ENCODE results near the gene SCG5.

DNA sequence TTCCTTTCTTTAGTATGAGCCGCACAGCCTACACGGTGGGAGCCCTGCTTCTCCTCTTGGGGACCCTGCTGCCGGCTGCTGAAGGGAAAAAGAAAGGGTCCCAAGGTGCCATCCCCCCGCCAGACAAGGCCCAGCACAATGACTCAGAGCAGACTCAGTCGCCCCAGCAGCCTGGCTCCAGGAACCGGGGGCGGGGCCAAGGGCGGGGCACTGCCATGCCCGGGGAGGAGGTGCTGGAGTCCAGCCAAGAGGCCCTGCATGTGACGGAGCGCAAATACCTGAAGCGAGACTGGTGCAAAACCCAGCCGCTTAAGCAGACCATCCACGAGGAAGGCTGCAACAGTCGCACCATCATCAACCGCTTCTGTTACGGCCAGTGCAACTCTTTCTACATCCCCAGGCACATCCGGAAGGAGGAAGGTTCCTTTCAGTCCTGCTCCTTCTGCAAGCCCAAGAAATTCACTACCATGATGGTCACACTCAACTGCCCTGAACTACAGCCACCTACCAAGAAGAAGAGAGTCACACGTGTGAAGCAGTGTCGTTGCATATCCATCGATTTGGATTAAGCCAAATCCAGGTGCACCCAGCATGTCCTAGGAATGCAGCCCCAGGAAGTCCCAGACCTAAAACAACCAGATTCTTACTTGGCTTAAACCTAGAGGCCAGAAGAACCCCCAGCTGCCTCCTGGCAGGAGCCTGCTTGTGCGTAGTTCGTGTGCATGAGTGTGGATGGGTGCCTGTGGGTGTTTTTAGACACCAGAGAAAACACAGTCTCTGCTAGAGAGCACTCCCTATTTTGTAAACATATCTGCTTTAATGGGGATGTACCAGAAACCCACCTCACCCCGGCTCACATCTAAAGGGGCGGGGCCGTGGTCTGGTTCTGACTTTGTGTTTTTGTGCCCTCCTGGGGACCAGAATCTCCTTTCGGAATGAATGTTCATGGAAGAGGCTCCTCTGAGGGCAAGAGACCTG is 89.5 kb downstream of the SCG5 start:
- TF ChIP-seq ZNF274 (IDR thresholded peaks at IDR 0.05; ENCODE audit: low read length) (no peak), ZNF274 (tag by site-specific recombination; IDR thresholded peaks at IDR 0.05; ENCODE audit: borderline replicate concordance) (no peak), CTCF (tag by site-specific recombination; IDR thresholded peaks at IDR 0.05) (no peak), ZNF157 (tag by site-specific recombination; IDR thresholded peaks at IDR 0.05) (no peak), ZBTB21 (tag by site-specific recombination; IDR thresholded peaks at IDR 0.05) (no peak), ZNF600 (tag by site-specific recombination; IDR thresholded peaks at IDR 0.05) (peak; percentile 84), ZNF335 (tag by site-specific recombination; conservative IDR thresholded peaks at IDR 0.05) (0 out of 2 replicates have a peak, but pooled peaks have one; percentile 13), ZNF416 (tag by site-specific recombination; IDR thresholded peaks at IDR 0.05) (no peak), SP3 (tag by site-specific recombination; IDR thresholded peaks at IDR 0.05) (peak; percentile 60)
